Aorta (tissue), 5 donors: ENCODE measurements around the gene CAPN1. TPM values are rescaled to one million over a fixed set of nuclear protein-coding genes. Genes with fewer than 3 reads are reported as not detected.
A peak's percentile ranks its signal among the peaks of the same experiment; 100 is the strongest.
"Not testable (repeated sequence)": the region's sequence is repeated elsewhere in the genome, so short reads cannot be mapped to it uniquely, and the experiment has no call there.

ENCODE experiments used
- ATAC-seq: fragments of 200-7000 bp; cut with Tn5 transposase; one replicate; pipeline ENCODE4 v1.9.1; 2022; ENCODE audit warnings: moderate library complexity; ENCODE audit not compliant: low FRiP score
- DNase-seq, 2 donors: peaks; one replicate each; pipeline ENCODE4 v3.0.0-alpha.2; 2020
- H3K27ac ChIP-seq, 2 donors: one replicate each; pipeline ENCODE4 v1.5.1; 2013; ENCODE audit warnings: low read length in 2 of 2, mild to moderate bottlenecking in 2 of 2, moderate library complexity in 2 of 2, control low read depth in 1 of 2, inconsistent platforms in 1 of 2, low read depth in 1 of 2
- H3K27me3 ChIP-seq, 2 donors: one replicate each; pipeline ENCODE4 v1.6.1; 2013; ENCODE audit warnings: control low read depth in 1 of 2, low read length in 1 of 2, mild to moderate bottlenecking in 1 of 2, moderate library complexity in 1 of 2; ENCODE audit not compliant: insufficient read depth in 2 of 2, control insufficient read depth in 1 of 2
- H3K36me3 ChIP-seq, 2 donors: one replicate each; pipeline ENCODE4 v1.6.1; 2013; ENCODE audit warnings: control low read depth in 1 of 2, low read length in 1 of 2, mild to moderate bottlenecking in 1 of 2; ENCODE audit not compliant: insufficient read depth in 2 of 2, control insufficient read depth in 1 of 2
- H3K4me1 ChIP-seq, 2 donors: one replicate each; pipeline ENCODE4 v1.6.1; 2013; ENCODE audit warnings: low read length in 2 of 2, control low read depth in 1 of 2, mild to moderate bottlenecking in 1 of 2, moderate library complexity in 1 of 2; ENCODE audit not compliant: insufficient read depth in 2 of 2, control insufficient read depth in 1 of 2
- H3K4me3 ChIP-seq, 2 donors: one replicate each; pipeline ENCODE4 v1.5.1; 2013; ENCODE audit warnings: low read length in 2 of 2, control low read depth in 1 of 2, mild to moderate bottlenecking in 1 of 2
- H3K9me3 ChIP-seq: one replicate; pipeline ENCODE4 v1.6.1; 2013; ENCODE audit warnings: mild to moderate bottlenecking, low read length; ENCODE audit not compliant: control insufficient read depth
- WGBS, 2 donors: extraction: QIAGEN DNeasy Blood & Tissue Kit; methylation state at CpG; one replicate each; pipeline ENCODE4 v1.1.7; 2013; 5-methylcytosine and 5-hydroxymethylcytosine counted together
- intact Hi-C, 2 donors: fragments of 100-400 bp; cut with DNase I; formaldehyde crosslinking; loops; one replicate each; pipeline versions ENCODE4 v1.14.2 to v1.15.0; 2022
- polyA plus RNA-seq, 2 donors: library from polyadenylated mRNA; stranded (reverse); fragments of 200-250 nt; gene quantifications; one replicate each; pipeline ENCODE4 v1.2.3, GENCODE V29; 2013
- total RNA-seq, 2 donors: library from RNA; stranded (reverse); fragmentation: NEBNext Ultra II Directional; extraction: Animal tissue kit (Norgen Biotek cat#: 25700); gene quantifications; one replicate each; pipeline ENCODE4 v1.2.1, GENCODE V29; 2021
- donor health status: healthy with polysubstance abuse.
- donor health status: Bipolar disorder and iron deficiency.
- donor health status: DM: no; HTN: no; CAD: no.
- donor health status: DM: no; HTN: no; CAD: no.
- donor health status: DM: yes; HTN: yes; CAD: no.

The CAPN1 gene
- total and polyA plus RNA-seq, 4 donors: 75.5 to 137 (median 103) TPM

GRCh38 chr11:65169164-65169641 is 12.5 kb upstream of the CAPN1 start:
- no peaks in the 10 kb centered on the region for H3K9me3 ChIP-seq
- H3K36me3 ChIP-seq: no peaks in the 10 kb centered on the region
- DNase-seq (no peak), ATAC-seq (no peak)
- H3K27me3 ChIP-seq: no peaks in the 10 kb centered on the region
- 80 to 81% methylated on average over 11 of the region's 11 CpGs for WGBS, 2 donors
- no peaks in the 10 kb centered on the region for H3K4me1 ChIP-seq
- intact Hi-C loops: no loop called here
- no peak overlapping the region for H3K4me3 ChIP-seq
- no peak overlapping the region for H3K27ac ChIP-seq

GRCh38 chr11:65170058-65170534 is 11.6 kb upstream of the CAPN1 start, which contains the start of gene SPDYC:
Gene SPDYC (plus strand): TSS chr11:65170233. CDS start chr11:65171358, 1,125 bp downstream.
- Histone ChIP-seq H3K9me3 (no peaks in the 10 kb centered on the region), H3K27me3 (no peaks in the 10 kb centered on the region), H3K4me1 (no peaks in the 10 kb centered on the region), H3K36me3 (no peaks in the 10 kb centered on the region), H3K4me3 (no peak within 1 kb of the TSS), H3K27ac (no peak within 1 kb of the TSS)
- DNase-seq (no peak), ATAC-seq (no peak)
- intact Hi-C loops: no loop called here
- 91 to 94% methylated on average over 21 of the region's 21 CpGs for WGBS, 2 donors

GRCh38 chr11:65172600-65172999 is 9.1 kb upstream of the CAPN1 start:
- DNase-seq (no peak), ATAC-seq (no peak)
- intact Hi-C loops: no loop called here
- 83% methylated on average over 10 of the region's 10 CpGs for WGBS, 2 donors
- Histone ChIP-seq H3K36me3 (no peaks in the 10 kb centered on the region), H3K4me3 (no peak overlapping the region), H3K9me3 (no peaks in the 10 kb centered on the region), H3K4me1 (no peaks in the 10 kb centered on the region), H3K27me3 (no peaks in the 10 kb centered on the region), H3K27ac (no peak overlapping the region)

GRCh38 chr11:65174571-65175010 is 7.1 kb upstream of the CAPN1 start:
- not testable (repeated sequence) for H3K9me3 ChIP-seq
- WGBS, 2 donors: 48 to 54% methylated on average over 2 of the region's 2 CpGs

GRCh38 chr11:65180877-65181568 is 705 bp upstream of the CAPN1 start:
- Histone ChIP-seq H3K36me3 (no peaks in the 10 kb centered on the region), H3K27me3 (no peaks in the 10 kb centered on the region), H3K9me3 (no peaks in the 10 kb centered on the region), H3K4me3 (peak overlapping the region; percentile 81 to 92), H3K4me1 (no peaks in the 10 kb centered on the region), H3K27ac (no peak overlapping the region)
- DNase-seq (peak; percentile 70 to 88), ATAC-seq (peak; percentile 70)
- WGBS, 2 donors: 1% methylated on average over 50 to 60 of the region's 60 CpGs
- intact Hi-C loops: loop anchor here in 1 of 2 donors (2.0 kb wide), 1 partner anchor 64 kb away; the partner anchor contains the start of gene ZNHIT2

More at GRCh38 chr11:65174571-65175010, 7.1 kb upstream of the CAPN1 start:
- H3K4me1 ChIP-seq, H3K27me3 ChIP-seq, H3K36me3 ChIP-seq, H3K4me3 ChIP-seq, H3K27ac ChIP-seq, ATAC-seq, DNase-seq: not testable (repeated sequence)
- intact Hi-C loops: loop anchor here in 1 of 2 donors (5.0 kb wide), 1 partner anchor 37 kb away; no protein-coding TSS in a partner anchor

- Histone ChIP-seq H3K9me3 (no peaks in the 10 kb centered on the region), H3K4me1 (no peaks in the 10 kb centered on the region), H3K36me3 (no peaks in the 10 kb centered on the region), H3K27ac (peak overlapping the region in 1 of 2 donors; percentile 73), H3K27me3 (no peaks in the 10 kb centered on the region), H3K4me3 (peak overlapping the region; percentile 81 to 92)
- DNase-seq (peak in 1 of 2 donors; percentile 56), ATAC-seq (peak; percentile 22)
- 32 to 39% methylated on average over 21 to 23 of the region's 23 CpGs for WGBS, 2 donors
- intact Hi-C loops: no loop called here
Measured at GRCh38 chr11:65182258-65183170, 786 bp downstream of the CAPN1 start.

- no peak overlapping the region for H3K27ac ChIP-seq
- no peaks in the 10 kb centered on the region for H3K36me3 ChIP-seq
- no peaks in the 10 kb centered on the region for H3K4me1 ChIP-seq
- H3K4me3 ChIP-seq: no peak overlapping the region
- peak in 1 of 2 donors; percentile 47 for DNase-seq
- intact Hi-C loops: no loop called here
- ATAC-seq: no peak
- 64 to 74% methylated on average over 19 of the region's 19 CpGs for WGBS, 2 donors
- H3K27me3 ChIP-seq: no peaks in the 10 kb centered on the region
- no peaks in the 10 kb centered on the region for H3K9me3 ChIP-seq
Measured at GRCh38 chr11:65183201-65183891, 1.6 kb downstream of the CAPN1 start.

- intact Hi-C loops: no loop called here
- no peak overlapping the region for H3K27ac ChIP-seq
Measured at GRCh38 chr11:65184146-65184545, 2.4 kb downstream of the CAPN1 start.

More at GRCh38 chr11:65184146-65184545, 2.4 kb downstream of the CAPN1 start:
- no peak for ATAC-seq
- WGBS, 2 donors: 77 to 78% methylated on average over 22 of the region's 22 CpGs
- H3K36me3 ChIP-seq: peaks cover 0 to 2% of the 10 kb centered on the region in 2 donors
- H3K4me1 ChIP-seq: no peaks in the 10 kb centered on the region
- H3K27me3 ChIP-seq: no peaks in the 10 kb centered on the region
- H3K4me3 ChIP-seq: no peak overlapping the region
- DNase-seq: no peak
- no peaks in the 10 kb centered on the region for H3K9me3 ChIP-seq
